Measurements from ENCODE around the gene RAD9B.

RAD9B gene

GRCh38 chr12:110505332-110505731 lies 3.2 kb downstream of the RAD9B start:
- no peak overlapping the region for H3K4me3 ChIP-seq (IDR thresholded peaks at IDR 0.05; ENCODE audit: insufficient read depth, low read depth, low read length)
- H4K20me1 ChIP-seq (ENCODE audit: insufficient read depth): no peaks in the 10 kb centered on the region
- no peak overlapping the region for H3K9ac ChIP-seq
- H3K27ac ChIP-seq: no peak overlapping the region
- H3K4me1 ChIP-seq (ENCODE audit: low read depth, poor library complexity, severe bottlenecking): peaks cover 11% of the 10 kb centered on the region
- no peak overlapping the region for H2AFZ ChIP-seq (ENCODE audit: low read depth)
- H3K4me2 ChIP-seq: no peak overlapping the region
- TF ChIP-seq CTCF (conservative IDR thresholded peaks at IDR 0.05; ENCODE audit: low read depth, low read length): no peak
- no peaks in the 10 kb centered on the region for H3K36me3 ChIP-seq (ENCODE audit: insufficient read depth)
- peaks cover 13% of the 10 kb centered on the region; the same call in 1 of the 2 replicates for H3K79me2 ChIP-seq (ENCODE audit: insufficient read depth, low read depth)
- no peaks in the 10 kb centered on the region for H3K27me3 ChIP-seq (ENCODE audit: insufficient read depth, low read depth)

- TF ChIP-seq CTCF (conservative IDR thresholded peaks at IDR 0.05; ENCODE audit: low read depth, low read length): no peak
- H3K4me3 ChIP-seq (IDR thresholded peaks at IDR 0.05; ENCODE audit: insufficient read depth, low read depth, low read length): no peak overlapping the region
- H3K9ac ChIP-seq: no peak overlapping the region
Observed at GRCh38 chr12:110508071-110508586, 6.0 kb downstream of the RAD9B start.

GRCh38 chr12:110513842-110514241 lies 11.7 kb downstream of the RAD9B start:
- no peaks in the 10 kb centered on the region for H3K4me1 ChIP-seq (ENCODE audit: low read depth, poor library complexity, severe bottlenecking)
- no peak overlapping the region for H3K4me2 ChIP-seq
- H3K4me3 ChIP-seq (IDR thresholded peaks at IDR 0.05; ENCODE audit: insufficient read depth, low read depth, low read length): no peak overlapping the region
- no peak overlapping the region for H3K27ac ChIP-seq
- no peaks in the 10 kb centered on the region for H3K27me3 ChIP-seq (ENCODE audit: insufficient read depth, low read depth)
- no peak for TF ChIP-seq CTCF (conservative IDR thresholded peaks at IDR 0.05; ENCODE audit: low read depth, low read length)
- H3K9ac ChIP-seq: no peak overlapping the region
- H3K79me2 ChIP-seq (ENCODE audit: insufficient read depth, low read depth): no peaks in the 10 kb centered on the region
- H4K20me1 ChIP-seq (ENCODE audit: insufficient read depth): no peaks in the 10 kb centered on the region
- H2AFZ ChIP-seq (ENCODE audit: low read depth): no peak overlapping the region
- no peaks in the 10 kb centered on the region for H3K36me3 ChIP-seq (ENCODE audit: insufficient read depth)

More at GRCh38 chr12:110508071-110508586, 6.0 kb downstream of the RAD9B start:
- H3K27ac ChIP-seq: no peak overlapping the region
- no peak overlapping the region for H2AFZ ChIP-seq (ENCODE audit: low read depth)
- no peaks in the 10 kb centered on the region for H3K36me3 ChIP-seq (ENCODE audit: insufficient read depth)
- no peaks in the 10 kb centered on the region for H4K20me1 ChIP-seq (ENCODE audit: insufficient read depth)
- no peak overlapping the region for H3K4me2 ChIP-seq
- H3K27me3 ChIP-seq (ENCODE audit: insufficient read depth, low read depth): no peaks in the 10 kb centered on the region
- H3K79me2 ChIP-seq (ENCODE audit: insufficient read depth, low read depth): no peaks in the 10 kb centered on the region
- no peaks in the 10 kb centered on the region for H3K4me1 ChIP-seq (ENCODE audit: low read depth, poor library complexity, severe bottlenecking)

GRCh38 chr12:110514363-110514762 lies 12.2 kb downstream of the RAD9B start:
- H3K4me3 ChIP-seq (IDR thresholded peaks at IDR 0.05; ENCODE audit: insufficient read depth, low read depth, low read length): no peak overlapping the region
- no peak for TF ChIP-seq CTCF (conservative IDR thresholded peaks at IDR 0.05; ENCODE audit: low read depth, low read length)
- no peak overlapping the region for H3K4me2 ChIP-seq
- no peak overlapping the region for H3K27ac ChIP-seq
- no peaks in the 10 kb centered on the region for H3K27me3 ChIP-seq (ENCODE audit: insufficient read depth, low read depth)
- no peaks in the 10 kb centered on the region for H3K79me2 ChIP-seq (ENCODE audit: insufficient read depth, low read depth)
- H3K36me3 ChIP-seq (ENCODE audit: insufficient read depth): no peaks in the 10 kb centered on the region
- H3K9ac ChIP-seq: no peak overlapping the region
- H3K4me1 ChIP-seq (ENCODE audit: low read depth, poor library complexity, severe bottlenecking): no peaks in the 10 kb centered on the region
- H4K20me1 ChIP-seq (ENCODE audit: insufficient read depth): no peaks in the 10 kb centered on the region
- no peak overlapping the region for H2AFZ ChIP-seq (ENCODE audit: low read depth)

Measured in KMS-11 (cell line).